Measurements from ENCODE around the gene PSAP. TPM values are rescaled to one million over a fixed set of nuclear protein-coding genes. Genes with fewer than 3 reads are reported as not detected.

The PSAP gene
- polyA plus RNA-seq, 1 donor from 2014 or later = 651 TPM

- TF ChIP-seq EZH2 (IDR thresholded peaks at IDR 0.05; ENCODE audit: borderline replicate concordance, insufficient read depth, low read length, poor library complexity, severe bottlenecking) (no peak), TAF1 (IDR thresholded peaks at IDR 0.05; ENCODE audit: low read depth) (no peak), CTCF (IDR thresholded peaks at IDR 0.05; ENCODE audit: poor library complexity, severe bottlenecking) (no peak), RAD21 (conservative IDR thresholded peaks at IDR 0.05) (no peak), REST (IDR thresholded peaks at IDR 0.05; ENCODE audit: borderline replicate concordance) (no peak), POLR2AphosphoS5 (IDR thresholded peaks at IDR 0.05) (no peak), EP300 (conservative IDR thresholded peaks at IDR 0.05; ENCODE audit: poor library complexity, severe bottlenecking) (no peak), SMC3 (conservative IDR thresholded peaks at IDR 0.05; ENCODE audit: poor library complexity) (no peak), MXI1 (conservative IDR thresholded peaks at IDR 0.05; ENCODE audit: poor library complexity, severe bottlenecking) (no peak)
- Histone ChIP-seq H3K79me2 (replicated peaks; ENCODE audit: insufficient read depth, low read length) (no peaks in the 10 kb centered on the region), H3K27ac (ENCODE audit: low read length) (no peak overlapping the region), H2AFZ (ENCODE audit: low read depth, low read length) (no peak overlapping the region), H3K9ac (ENCODE audit: low read length) (no peak overlapping the region), H3K4me3 (ENCODE audit: low read length) (no peak overlapping the region), H3K36me3 (ENCODE audit: insufficient read depth, low read length) (no peaks in the 10 kb centered on the region), H3K4me2 (ENCODE audit: low read length) (no peak overlapping the region), H3F3A (ENCODE audit: insufficient read depth, low read length, poor library complexity, severe bottlenecking) (no peaks in the 10 kb centered on the region), H3K9me2 (ENCODE audit: insufficient read depth, low read length) (no peaks in the 10 kb centered on the region), H4K20me1 (ENCODE audit: insufficient read depth) (no peaks in the 10 kb centered on the region), H3K9me3 (ENCODE audit: low read length) (no peaks in the 10 kb centered on the region), H3K27me3 (ENCODE audit: insufficient read depth, low read depth, low read length) (no peaks in the 10 kb centered on the region)
Observed at GRCh38 chr10:71806704-71807556, 44.1 kb downstream of the PSAP start.

GRCh38 chr10:71805776-71806703 lies 45.0 kb downstream of the PSAP start:
- H3K9me2 ChIP-seq (ENCODE audit: insufficient read depth, low read length) = no peaks in the 10 kb centered on the region
- no peaks in the 10 kb centered on the region for H3K27me3 ChIP-seq (ENCODE audit: insufficient read depth, low read depth, low read length)
- H3K4me2 ChIP-seq (ENCODE audit: low read length) = no peak overlapping the region
- H3K9ac ChIP-seq (ENCODE audit: low read length) = no peak overlapping the region
- H3K4me3 ChIP-seq (ENCODE audit: low read length) = no peak overlapping the region
- H3K79me2 ChIP-seq (replicated peaks; ENCODE audit: insufficient read depth, low read length) = no peaks in the 10 kb centered on the region
- H3K9me3 ChIP-seq (ENCODE audit: low read length) = no peaks in the 10 kb centered on the region
- no peak overlapping the region for H2AFZ ChIP-seq (ENCODE audit: low read depth, low read length)
- no peaks in the 10 kb centered on the region for H3K36me3 ChIP-seq (ENCODE audit: insufficient read depth, low read length)
- H4K20me1 ChIP-seq (ENCODE audit: insufficient read depth) = no peaks in the 10 kb centered on the region
- no peak overlapping the region for H3K27ac ChIP-seq (ENCODE audit: low read length)
- H3F3A ChIP-seq (ENCODE audit: insufficient read depth, low read length, poor library complexity, severe bottlenecking) = no peaks in the 10 kb centered on the region
- no peak for TF ChIP-seq MXI1 (conservative IDR thresholded peaks at IDR 0.05; ENCODE audit: poor library complexity, severe bottlenecking)
- TF ChIP-seq EP300 (conservative IDR thresholded peaks at IDR 0.05; ENCODE audit: poor library complexity, severe bottlenecking) = no peak
- no peak for TF ChIP-seq CTCF (IDR thresholded peaks at IDR 0.05; ENCODE audit: poor library complexity, severe bottlenecking)
- no peak for TF ChIP-seq POLR2AphosphoS5 (IDR thresholded peaks at IDR 0.05)
- TF ChIP-seq SMC3 (conservative IDR thresholded peaks at IDR 0.05; ENCODE audit: poor library complexity) = no peak
- no peak for TF ChIP-seq RAD21 (conservative IDR thresholded peaks at IDR 0.05)
- no peak for TF ChIP-seq TAF1 (IDR thresholded peaks at IDR 0.05; ENCODE audit: low read depth)
- TF ChIP-seq EZH2 (IDR thresholded peaks at IDR 0.05; ENCODE audit: borderline replicate concordance, insufficient read depth, low read length, poor library complexity, severe bottlenecking) = no peak
- no peak for TF ChIP-seq REST (IDR thresholded peaks at IDR 0.05; ENCODE audit: borderline replicate concordance)

Data from neural cell (in vitro differentiated cells).